K562 (cell line): ENCODE results near the gene HES4. TPM values are rescaled to one million over a fixed set of nuclear protein-coding genes. Genes with fewer than 3 reads are reported as not detected.
A peak's percentile ranks its signal among the peaks of the same experiment; 100 is the strongest.

ENCODE experiments used
- COPS2 ChIP-seq: fragments of 450-650 bp; conservative IDR thresholded peaks from 2 replicates; pipeline ENCODE4 v1.6.1; 2016; ENCODE audit warnings: mild to moderate bottlenecking, moderate library complexity
- ELF2 ChIP-seq: fragments of 250-450 bp; sonication (Bioruptor Pico); IDR thresholded peaks from 2 replicates; pipeline ENCODE4 v1.5.0; 2021; ENCODE audit warnings: mild to moderate bottlenecking
- MED1 ChIP-seq: sonication (generic); formaldehyde crosslinking; IDR thresholded peaks from 2 replicates; pipeline ENCODE4 v1.8.1; 2023; ENCODE audit warnings: missing genetic modification reagents, borderline replicate concordance
- NR3C1 ChIP-seq: sonication (generic); formaldehyde crosslinking; IDR thresholded peaks from 2 replicates; pipeline ENCODE4 v1.8.1; 2022; ENCODE audit warnings: missing genetic modification reagents
- RB1 ChIP-seq: fragments of 450-650 bp; IDR thresholded peaks from 2 replicates; pipeline ENCODE4 v1.6.1; 2017; ENCODE audit warnings: low read depth, mild to moderate bottlenecking
- ZFPM2 ChIP-seq: fragments of 250-450 bp; sonication (Bioruptor Pico); IDR thresholded peaks from 2 replicates; pipeline ENCODE4 v1.5.1; 2022; ENCODE audit warnings: mild to moderate bottlenecking
- ZNF75A ChIP-seq: fragments of 450-650 bp; formaldehyde crosslinking; IDR thresholded peaks from 2 replicates; pipeline ENCODE4 v1.4.0; 2020; ENCODE audit warnings: mild to moderate bottlenecking
- polyA plus RNA-seq, 8 experiments: library from polyadenylated mRNA; depleted of rRNA in 4 of 8; stranded (reverse) in 5 of 8; unstranded in 3 of 8; fragments of >200 nt; fragmentation: Nextera tagmentation in 2 of 8; fragmentation: Illumina TruSeq in 1 of 8; extraction: Ambion mirVana in 2 of 8; extraction: Trizol in 1 of 8; gene quantifications; 2 replicates each; pipeline versions ENCODE4 v1.2.1 to v1.2.3, GENCODE V29; 2011 to 2014; ENCODE audit warnings: inconsistent platforms in 1 of 8, missing spikeins in 1 of 8
- total RNA-seq, 7 experiments: library from RNA; depleted of rRNA in 6 of 7; stranded (reverse); fragments of >200 nt in 6 of 7; fragmentation: Illumina TruSeq in 2 of 7; extraction: Trizol in 2 of 7; gene quantifications; 2 replicates each; pipeline versions ENCODE4 v1.2.1 to v1.2.3, GENCODE V29; 2011 to 2021; ENCODE audit warnings: low replicate concordance in 1 of 7
- TF ChIP-seq, protein P1 (sequence below): sonication (generic); formaldehyde crosslinking; IDR thresholded peaks from 2 replicates; pipeline ENCODE4 v1.9.0; 2022; ENCODE audit warnings: mild to moderate bottlenecking, missing genetic modification reagents
- TF ChIP-seq, protein P2 (sequence below): sonication (generic); formaldehyde crosslinking; IDR thresholded peaks from 2 replicates; pipeline ENCODE4 v1.8.1; 2023; ENCODE audit warnings: mild to moderate bottlenecking, missing genetic modification reagents
- TF ChIP-seq, protein P3 (sequence below): fragments of 250-450 bp; sonication (Bioruptor Pico); IDR thresholded peaks from 2 replicates; pipeline ENCODE4 v1.8.0; 2021; ENCODE audit warnings: borderline replicate concordance, mild to moderate bottlenecking, moderate library complexity; ENCODE audit not compliant: poor library complexity, severe bottlenecking
- TF ChIP-seq, protein P4 (sequence below): fragments of 450-650 bp; conservative IDR thresholded peaks from 2 replicates; pipeline ENCODE4 v1.6.1; 2016; ENCODE audit warnings: missing genetic modification characterization, low read depth, mild to moderate bottlenecking, control low read depth, missing compliant biosample characterization
- TF ChIP-seq, protein P5 (sequence below): sonication (generic); formaldehyde crosslinking; IDR thresholded peaks from 2 replicates; pipeline ENCODE4 v1.8.0; 2022; ENCODE audit warnings: missing genetic modification reagents, mild to moderate bottlenecking, borderline replicate concordance

HES4 gene
- total and polyA plus RNA-seq, 9 of the 15 experiments (the other 6 are each of a cell fraction or from before 2014, with no cell fraction given) = 0.21 to 43.7 (median 5.3) TPM; not detected in 2

DNA sequence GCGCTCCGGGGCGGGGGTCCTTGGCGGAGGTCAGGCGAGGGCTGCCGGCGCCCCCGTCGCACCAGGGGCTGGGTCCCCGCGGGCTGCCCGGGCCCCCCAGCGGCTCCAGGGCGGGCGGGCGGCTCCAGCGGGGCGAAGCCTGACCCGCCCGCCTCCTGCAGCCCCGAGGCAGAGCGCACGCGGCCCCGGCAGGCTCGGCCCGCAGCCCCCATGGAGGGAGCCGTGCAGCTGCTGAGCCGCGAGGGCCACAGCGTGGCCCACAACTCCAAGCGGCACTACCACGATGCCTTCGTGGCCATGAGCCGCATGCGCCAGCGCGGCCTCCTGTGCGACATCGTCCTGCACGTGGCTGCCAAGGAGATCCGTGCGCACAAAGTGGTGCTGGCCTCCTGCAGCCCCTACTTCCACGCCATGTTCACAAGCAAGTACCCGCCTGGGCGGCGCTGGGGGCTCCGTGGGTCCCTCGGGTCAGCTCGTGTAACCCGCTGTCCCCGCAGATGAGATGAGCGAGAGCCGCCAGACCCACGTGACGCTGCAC is 38.7 kb downstream of the HES4 start (continued):
- TF ChIP-seq, protein P1, sequence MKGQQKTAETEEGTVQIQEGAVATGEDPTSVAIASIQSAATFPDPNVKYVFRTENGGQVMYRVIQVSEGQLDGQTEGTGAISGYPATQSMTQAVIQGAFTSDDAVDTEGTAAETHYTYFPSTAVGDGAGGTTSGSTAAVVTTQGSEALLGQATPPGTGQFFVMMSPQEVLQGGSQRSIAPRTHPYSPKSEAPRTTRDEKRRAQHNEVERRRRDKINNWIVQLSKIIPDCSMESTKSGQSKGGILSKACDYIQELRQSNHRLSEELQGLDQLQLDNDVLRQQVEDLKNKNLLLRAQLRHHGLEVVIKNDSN = peak; percentile 49
- no peak for TF ChIP-seq MED1
- TF ChIP-seq, protein P2, sequence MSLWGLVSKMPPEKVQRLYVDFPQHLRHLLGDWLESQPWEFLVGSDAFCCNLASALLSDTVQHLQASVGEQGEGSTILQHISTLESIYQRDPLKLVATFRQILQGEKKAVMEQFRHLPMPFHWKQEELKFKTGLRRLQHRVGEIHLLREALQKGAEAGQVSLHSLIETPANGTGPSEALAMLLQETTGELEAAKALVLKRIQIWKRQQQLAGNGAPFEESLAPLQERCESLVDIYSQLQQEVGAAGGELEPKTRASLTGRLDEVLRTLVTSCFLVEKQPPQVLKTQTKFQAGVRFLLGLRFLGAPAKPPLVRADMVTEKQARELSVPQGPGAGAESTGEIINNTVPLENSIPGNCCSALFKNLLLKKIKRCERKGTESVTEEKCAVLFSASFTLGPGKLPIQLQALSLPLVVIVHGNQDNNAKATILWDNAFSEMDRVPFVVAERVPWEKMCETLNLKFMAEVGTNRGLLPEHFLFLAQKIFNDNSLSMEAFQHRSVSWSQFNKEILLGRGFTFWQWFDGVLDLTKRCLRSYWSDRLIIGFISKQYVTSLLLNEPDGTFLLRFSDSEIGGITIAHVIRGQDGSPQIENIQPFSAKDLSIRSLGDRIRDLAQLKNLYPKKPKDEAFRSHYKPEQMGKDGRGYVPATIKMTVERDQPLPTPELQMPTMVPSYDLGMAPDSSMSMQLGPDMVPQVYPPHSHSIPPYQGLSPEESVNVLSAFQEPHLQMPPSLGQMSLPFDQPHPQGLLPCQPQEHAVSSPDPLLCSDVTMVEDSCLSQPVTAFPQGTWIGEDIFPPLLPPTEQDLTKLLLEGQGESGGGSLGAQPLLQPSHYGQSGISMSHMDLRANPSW (CRISPR knock-in tag) = no peak
- TF ChIP-seq ELF2 (CRISPR knock-in tag) = no peak
- TF ChIP-seq NR3C1 (CRISPR knock-in tag) = peak; percentile 89; the same call in 1 of the 2 replicates
- TF ChIP-seq COPS2 = no peak
- TF ChIP-seq, protein P3, sequence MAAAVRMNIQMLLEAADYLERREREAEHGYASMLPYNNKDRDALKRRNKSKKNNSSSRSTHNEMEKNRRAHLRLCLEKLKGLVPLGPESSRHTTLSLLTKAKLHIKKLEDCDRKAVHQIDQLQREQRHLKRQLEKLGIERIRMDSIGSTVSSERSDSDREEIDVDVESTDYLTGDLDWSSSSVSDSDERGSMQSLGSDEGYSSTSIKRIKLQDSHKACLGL (CRISPR knock-in tag) = no peak
- TF ChIP-seq, protein P4, sequence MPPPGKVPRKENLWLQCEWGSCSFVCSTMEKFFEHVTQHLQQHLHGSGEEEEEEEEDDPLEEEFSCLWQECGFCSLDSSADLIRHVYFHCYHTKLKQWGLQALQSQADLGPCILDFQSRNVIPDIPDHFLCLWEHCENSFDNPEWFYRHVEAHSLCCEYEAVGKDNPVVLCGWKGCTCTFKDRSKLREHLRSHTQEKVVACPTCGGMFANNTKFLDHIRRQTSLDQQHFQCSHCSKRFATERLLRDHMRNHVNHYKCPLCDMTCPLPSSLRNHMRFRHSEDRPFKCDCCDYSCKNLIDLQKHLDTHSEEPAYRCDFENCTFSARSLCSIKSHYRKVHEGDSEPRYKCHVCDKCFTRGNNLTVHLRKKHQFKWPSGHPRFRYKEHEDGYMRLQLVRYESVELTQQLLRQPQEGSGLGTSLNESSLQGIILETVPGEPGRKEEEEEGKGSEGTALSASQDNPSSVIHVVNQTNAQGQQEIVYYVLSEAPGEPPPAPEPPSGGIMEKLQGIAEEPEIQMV = no peak
- no peak for TF ChIP-seq ZFPM2
- TF ChIP-seq, protein P5, sequence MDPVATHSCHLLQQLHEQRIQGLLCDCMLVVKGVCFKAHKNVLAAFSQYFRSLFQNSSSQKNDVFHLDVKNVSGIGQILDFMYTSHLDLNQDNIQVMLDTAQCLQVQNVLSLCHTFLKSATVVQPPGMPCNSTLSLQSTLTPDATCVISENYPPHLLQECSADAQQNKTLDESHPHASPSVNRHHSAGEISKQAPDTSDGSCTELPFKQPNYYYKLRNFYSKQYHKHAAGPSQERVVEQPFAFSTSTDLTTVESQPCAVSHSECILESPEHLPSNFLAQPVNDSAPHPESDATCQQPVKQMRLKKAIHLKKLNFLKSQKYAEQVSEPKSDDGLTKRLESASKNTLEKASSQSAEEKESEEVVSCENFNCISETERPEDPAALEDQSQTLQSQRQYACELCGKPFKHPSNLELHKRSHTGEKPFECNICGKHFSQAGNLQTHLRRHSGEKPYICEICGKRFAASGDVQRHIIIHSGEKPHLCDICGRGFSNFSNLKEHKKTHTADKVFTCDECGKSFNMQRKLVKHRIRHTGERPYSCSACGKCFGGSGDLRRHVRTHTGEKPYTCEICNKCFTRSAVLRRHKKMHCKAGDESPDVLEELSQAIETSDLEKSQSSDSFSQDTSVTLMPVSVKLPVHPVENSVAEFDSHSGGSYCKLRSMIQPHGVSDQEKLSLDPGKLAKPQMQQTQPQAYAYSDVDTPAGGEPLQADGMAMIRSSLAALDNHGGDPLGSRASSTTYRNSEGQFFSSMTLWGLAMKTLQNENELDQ (CRISPR knock-in tag) = no peak
- TF ChIP-seq RB1 = no peak; the same call in 1 of the 2 replicates
- no peak for TF ChIP-seq ZNF75A
